ENCODE data around the gene RABL6. TPM values are rescaled to one million over a fixed set of nuclear protein-coding genes. Genes with fewer than 3 reads are reported as not detected.

Gene RABL6
- total RNA-seq, 3 donors from 2014 or later: 38.2 to 51.5 (median 41.3) TPM

DNA sequence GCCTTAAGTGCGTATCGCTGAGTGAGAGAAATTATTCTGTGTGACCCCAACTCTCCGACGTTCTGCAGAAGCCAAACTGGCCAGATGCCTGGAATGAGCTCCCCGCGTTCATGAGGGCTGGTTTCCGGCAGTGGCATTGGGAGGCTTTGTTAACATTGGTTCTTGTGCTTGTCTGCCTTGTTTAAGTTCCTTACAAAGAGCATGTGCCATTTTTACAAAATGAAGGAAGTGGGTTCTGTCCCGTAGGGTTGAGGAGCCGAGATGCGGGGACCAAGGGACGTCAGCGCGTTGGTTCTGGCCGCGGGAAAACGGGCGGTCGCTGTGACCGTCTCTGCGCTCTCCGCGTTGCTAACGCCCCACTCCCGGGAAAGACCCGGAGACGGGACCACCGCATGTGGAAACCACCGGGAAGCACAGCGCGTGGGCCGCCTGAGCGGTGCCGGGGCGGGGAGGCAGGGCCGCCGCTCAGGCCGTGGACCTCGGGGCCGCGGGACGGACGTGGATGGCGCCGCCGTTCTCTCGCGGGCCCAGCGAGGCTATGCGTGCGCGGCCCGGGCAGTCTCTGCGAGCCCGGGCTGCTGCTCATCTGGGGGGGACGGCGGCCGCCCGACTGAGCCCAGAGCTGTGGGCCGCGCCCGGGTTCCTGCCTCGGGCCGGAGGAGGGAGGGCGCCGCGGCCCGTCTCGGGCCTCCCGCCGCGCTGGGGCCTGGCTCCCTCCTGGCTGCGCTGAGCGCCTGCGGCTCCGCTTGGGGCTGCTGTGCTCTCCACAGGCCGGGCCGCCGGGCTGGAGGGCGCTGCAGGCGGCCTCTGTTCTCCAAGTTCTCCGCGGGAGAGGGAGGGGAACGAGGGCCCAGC lies 13.4 kb downstream of the RABL6 start:
- H3K4me3 ChIP-seq: peak overlapping the region; percentile 31 to 57 (median 36)

DNA sequence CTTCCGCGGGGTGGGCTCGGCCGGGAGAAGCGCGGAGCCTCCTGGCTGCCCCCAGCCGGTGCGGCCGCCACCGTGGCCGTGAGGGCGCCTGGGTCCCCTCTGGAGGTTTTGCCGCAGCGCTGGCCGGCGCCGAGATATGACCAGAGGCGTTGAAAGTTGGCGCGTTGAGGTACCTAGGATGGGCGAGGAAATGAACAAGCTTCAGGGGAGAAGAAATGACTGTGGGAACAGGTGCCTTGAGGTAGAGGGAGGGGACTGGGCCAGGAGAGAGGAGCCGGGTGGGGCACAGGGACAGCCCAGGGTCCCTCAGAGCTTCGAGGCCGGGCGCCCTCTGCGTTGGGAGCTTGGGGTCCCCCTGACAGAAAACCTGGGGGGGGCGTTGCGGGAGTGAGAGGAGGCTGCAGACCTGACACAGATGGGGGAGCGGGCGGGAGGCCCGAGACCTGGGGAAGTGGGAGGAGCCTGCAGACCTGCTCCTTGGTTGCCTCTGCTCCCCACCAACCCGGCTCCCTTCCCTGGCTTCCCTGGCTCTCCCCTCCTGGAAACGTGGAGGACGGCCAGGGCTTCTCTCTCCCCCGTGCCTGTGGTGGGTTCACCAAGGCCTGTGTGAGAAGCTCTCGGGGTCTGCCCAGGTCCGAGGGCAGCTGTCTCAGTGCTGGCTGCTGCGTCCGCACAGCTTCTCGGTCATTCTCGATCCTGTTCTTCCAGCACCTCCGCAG lies 14.2 kb downstream of the RABL6 start:
- DNase-seq (ENCODE audit: low spot score in 2 of 2): no peak
- peak overlapping the region; percentile 31 to 57 (median 36) for H3K4me3 ChIP-seq
- peaks cover 6% of the 10 kb centered on the region for H3K36me3 ChIP-seq
- TF ChIP-seq POLR2A (IDR thresholded peaks at IDR 0.05) (no peak), POLR2AphosphoS5 (IDR thresholded peaks at IDR 0.05) (no peak), CTCF (IDR thresholded peaks at IDR 0.05) (no peak)
- intact Hi-C loops (cut with DNase I; ENCODE audit: low total_unique reads): no loop called here
- no peak overlapping the region for H3K27ac ChIP-seq
- no peaks in the 10 kb centered on the region for H3K4me1 ChIP-seq
- H3K9me3 ChIP-seq: no peaks in the 10 kb centered on the region
- H3K27me3 ChIP-seq: no peaks in the 10 kb centered on the region

More for the DNA sequence above, 13.4 kb downstream of the RABL6 start:
- intact Hi-C loops (cut with DNase I; ENCODE audit: low total_unique reads): no loop called here
- no peaks in the 10 kb centered on the region for H3K9me3 ChIP-seq
- no peak for DNase-seq (ENCODE audit: low spot score in 2 of 2)
- H3K27me3 ChIP-seq: no peaks in the 10 kb centered on the region
- peaks cover 6% of the 10 kb centered on the region for H3K36me3 ChIP-seq
- H3K4me1 ChIP-seq: no peaks in the 10 kb centered on the region
- TF ChIP-seq POLR2AphosphoS5 (IDR thresholded peaks at IDR 0.05): no peak
- TF ChIP-seq POLR2A (IDR thresholded peaks at IDR 0.05): no peak
- TF ChIP-seq CTCF (IDR thresholded peaks at IDR 0.05): no peak
- no peak overlapping the region for H3K27ac ChIP-seq

- Histone ChIP-seq H3K36me3 (peaks cover 6% of the 10 kb centered on the region), H3K4me3 (no peak overlapping the region), H3K4me1 (no peaks in the 10 kb centered on the region), H3K9me3 (no peaks in the 10 kb centered on the region), H3K27ac (no peak overlapping the region), H3K27me3 (no peaks in the 10 kb centered on the region)
- intact Hi-C loops (cut with DNase I; ENCODE audit: low total_unique reads): no loop called here
- no peak for DNase-seq (ENCODE audit: low spot score in 2 of 2)
- TF ChIP-seq POLR2A (IDR thresholded peaks at IDR 0.05) (no peak), POLR2AphosphoS5 (IDR thresholded peaks at IDR 0.05) (no peak), CTCF (IDR thresholded peaks at IDR 0.05) (no peak)
Observed at GRCh38 chr9:136823136-136824046, 15.6 kb downstream of the RABL6 start.

DNA sequence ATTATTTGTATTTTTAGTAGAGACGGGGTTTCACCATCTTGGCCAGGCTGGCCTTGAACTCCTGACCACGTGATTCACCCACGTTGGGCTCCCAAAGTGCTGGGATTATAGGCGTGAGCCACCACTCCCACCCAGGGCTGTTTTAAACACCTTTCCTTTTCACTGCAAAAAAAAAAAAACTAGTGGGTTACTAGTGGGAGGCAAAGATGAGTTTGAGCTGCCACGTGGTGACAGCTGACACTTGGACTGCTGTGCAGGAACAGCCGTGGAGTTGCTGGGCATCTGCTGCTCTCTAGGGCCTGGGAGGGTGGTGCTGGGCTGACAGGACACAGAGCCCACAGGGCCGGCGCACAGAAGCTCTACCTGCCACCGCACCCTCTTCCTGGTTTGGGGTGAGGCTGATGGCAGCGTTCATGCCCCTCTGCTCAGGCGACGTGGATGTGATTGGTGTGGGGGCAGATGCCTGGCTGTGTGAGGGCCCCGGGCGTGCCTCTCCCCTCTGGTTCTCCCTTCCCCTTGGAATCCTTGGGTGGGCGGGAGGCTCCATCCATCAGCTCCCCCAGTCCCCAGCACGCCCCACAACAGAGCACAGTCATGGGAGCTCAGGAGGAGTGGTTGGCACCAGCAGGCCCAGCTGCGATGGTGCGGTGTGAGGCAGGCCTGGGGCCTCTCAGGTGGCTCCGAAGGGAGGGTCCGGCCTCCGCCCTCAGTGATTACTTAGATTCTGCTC lies 16.9 kb downstream of the RABL6 start:
- H3K36me3 ChIP-seq: peaks cover 9% of the 10 kb centered on the region

More for the DNA sequence above, 16.9 kb downstream of the RABL6 start:
- DNase-seq (ENCODE audit: low spot score in 2 of 2): no peak
- Histone ChIP-seq H3K9me3 (no peaks in the 10 kb centered on the region), H3K27ac (no peak overlapping the region), H3K4me3 (no peak overlapping the region), H3K27me3 (no peaks in the 10 kb centered on the region), H3K4me1 (no peaks in the 10 kb centered on the region)
- intact Hi-C loops (cut with DNase I; ENCODE audit: low total_unique reads): no loop called here
- TF ChIP-seq POLR2AphosphoS5 (IDR thresholded peaks at IDR 0.05): no peak
- no peak for TF ChIP-seq CTCF (IDR thresholded peaks at IDR 0.05)
- TF ChIP-seq POLR2A (IDR thresholded peaks at IDR 0.05): no peak

Measured in breast epithelium (tissue), 4 donors.